Activated CD8-positive, alpha-beta memory T cell treated with anti-CD3 and anti-CD28 coated beads for 36 hours (primary cell): ENCODE results near the gene SPATA13. TPM values are rescaled to one million over a fixed set of nuclear protein-coding genes. Genes with fewer than 3 reads are reported as not detected.

Source experiments
- CTCF ChIA-PET: fragments of 350-600 bp; sonication (Branson Sonifier 250); formaldehyde crosslinking; loops from one replicate; lab custom pipeline; 2021; ENCODE audit warnings: antibody characterized with exemption; lab: Charles Lee
- POLR2A ChIA-PET: fragments of 350-600 bp; sonication (Branson Sonifier 250); formaldehyde crosslinking; loops from one replicate; lab custom pipeline; 2021; ENCODE audit warnings: antibody characterized with exemption; lab: Charles Lee
- total RNA-seq, 2 experiments: library from RNA; stranded (reverse); gene quantifications; one replicate each; pipeline ENCODE4 v1.2.3, GENCODE V29; 2021

SPATA13 gene
- total RNA-seq, 2 experiments from 2014 or later, result 54.7 TPM

- ChIA-PET POLR2A (no interaction called here), CTCF (no interaction called here)
These were observed 115.8 kb downstream of the SPATA13 start for GRCh38 chr13:24276306-24276705.

DNA sequence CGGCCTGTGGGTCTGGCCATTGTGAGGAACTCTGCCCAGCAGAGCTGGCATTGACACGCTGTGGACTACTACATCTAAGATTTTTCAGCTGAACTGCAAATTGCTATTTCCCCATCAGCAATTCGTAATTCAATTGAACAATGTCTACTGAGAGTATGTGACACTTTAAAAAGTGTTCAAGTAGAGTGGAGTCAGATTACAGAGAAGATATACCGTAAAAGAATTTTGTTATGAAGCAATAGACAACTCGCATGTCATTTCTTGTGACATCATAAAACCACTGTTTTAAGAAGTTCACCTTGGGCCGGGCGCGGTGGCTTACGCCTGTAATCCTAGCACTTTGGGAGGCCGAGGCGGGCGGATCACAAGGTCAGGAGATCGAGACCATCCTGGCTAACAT is 116.3 kb downstream of the SPATA13 start:
- CTCF ChIA-PET, result no interaction called here
- POLR2A ChIA-PET, result interaction anchor here (0.7 kb wide), 1 partner anchor 52 kb away, joined by 7 read pairs; no protein-coding TSS in a partner anchor

DNA sequence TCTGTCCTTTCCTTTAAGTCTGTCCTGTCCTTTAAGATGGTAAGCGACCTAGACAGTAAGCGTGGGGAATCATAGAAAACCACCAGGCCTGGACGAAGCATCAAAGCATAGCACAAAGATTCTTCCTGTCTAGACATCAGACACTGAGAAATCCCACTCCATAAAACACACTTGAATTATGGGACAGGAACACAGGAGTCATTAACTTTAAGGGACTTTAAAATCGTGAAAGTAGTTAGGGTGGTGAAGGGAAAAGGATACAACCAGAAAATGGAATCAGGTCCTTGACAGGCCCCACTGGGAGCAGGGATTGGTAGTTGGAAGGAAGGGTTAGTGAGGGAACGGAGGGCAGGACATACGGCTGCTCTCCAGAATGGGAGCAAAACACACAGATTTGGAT is 117.2 kb downstream of the SPATA13 start:
- POLR2A ChIA-PET, result interaction anchor here (1.0 kb wide), 1 partner anchor 13 kb away, joined by 4 read pairs; no protein-coding TSS in a partner anchor
- CTCF ChIA-PET, result interaction anchor here (0.7 to 1.4 kb wide), 2 partner anchors 13 to 72 kb away, joined by 3 to 4 read pairs; no protein-coding TSS in a partner anchor

DNA sequence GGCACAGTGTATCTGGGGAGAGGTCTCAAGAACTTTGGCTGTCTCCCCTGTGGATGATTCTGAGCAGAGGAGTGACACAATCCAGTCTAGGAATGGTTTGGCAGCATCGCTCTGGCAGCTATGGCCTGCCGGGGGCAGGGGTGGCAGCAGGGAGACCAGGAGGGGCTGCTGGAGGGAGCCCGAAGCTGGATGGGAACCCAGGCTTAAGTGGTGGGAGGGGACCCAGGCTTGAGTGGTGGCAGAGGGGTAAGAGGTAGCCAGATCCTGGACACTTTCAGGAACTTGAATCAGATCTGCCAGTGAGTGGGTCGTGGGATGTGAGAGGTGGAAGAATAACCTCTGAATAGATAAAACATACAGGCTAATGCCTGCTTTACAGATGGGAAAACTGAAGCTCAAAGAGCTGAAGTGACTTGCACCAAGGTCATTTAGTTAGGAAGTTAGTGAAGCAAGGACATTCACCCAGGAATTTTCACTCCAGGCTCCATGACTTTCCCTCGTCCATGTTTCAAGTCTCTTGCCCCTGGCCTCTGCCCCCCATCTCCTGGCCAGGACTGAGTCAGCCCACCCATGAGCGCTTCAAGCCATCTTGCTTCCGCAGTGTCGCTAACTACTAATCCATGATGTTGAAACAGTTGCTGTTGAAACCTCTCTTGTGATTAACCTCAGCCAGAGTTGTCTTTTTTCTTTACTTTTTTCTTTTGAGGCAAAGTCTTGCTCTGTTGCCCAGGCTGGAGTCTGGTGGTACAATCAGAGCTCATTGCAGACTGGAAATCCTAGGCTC is 119.0 kb downstream of the SPATA13 start:
- ChIA-PET POLR2A (no interaction called here), CTCF (no interaction called here)

DNA sequence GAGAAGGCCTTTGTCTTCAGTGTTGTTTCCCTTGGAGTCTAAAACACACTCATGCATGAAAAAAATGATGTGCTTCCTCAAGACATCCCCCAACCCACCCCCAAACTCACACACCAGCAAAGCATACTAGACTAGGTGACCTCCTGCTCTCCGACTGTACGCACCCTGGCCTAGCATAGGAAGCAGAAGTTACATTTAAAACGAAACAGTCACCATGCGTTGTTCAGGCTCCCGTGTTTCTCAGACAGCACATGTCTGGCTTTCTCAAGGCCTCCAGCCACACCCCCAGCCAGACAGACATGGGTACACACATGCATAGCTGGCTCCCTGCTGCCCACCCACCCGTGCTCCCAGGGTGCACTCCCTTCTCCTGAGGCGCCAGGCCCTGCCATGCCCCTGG is 120.2 kb downstream of the SPATA13 start:
- ChIA-PET CTCF (no interaction called here), POLR2A (no interaction called here)

DNA sequence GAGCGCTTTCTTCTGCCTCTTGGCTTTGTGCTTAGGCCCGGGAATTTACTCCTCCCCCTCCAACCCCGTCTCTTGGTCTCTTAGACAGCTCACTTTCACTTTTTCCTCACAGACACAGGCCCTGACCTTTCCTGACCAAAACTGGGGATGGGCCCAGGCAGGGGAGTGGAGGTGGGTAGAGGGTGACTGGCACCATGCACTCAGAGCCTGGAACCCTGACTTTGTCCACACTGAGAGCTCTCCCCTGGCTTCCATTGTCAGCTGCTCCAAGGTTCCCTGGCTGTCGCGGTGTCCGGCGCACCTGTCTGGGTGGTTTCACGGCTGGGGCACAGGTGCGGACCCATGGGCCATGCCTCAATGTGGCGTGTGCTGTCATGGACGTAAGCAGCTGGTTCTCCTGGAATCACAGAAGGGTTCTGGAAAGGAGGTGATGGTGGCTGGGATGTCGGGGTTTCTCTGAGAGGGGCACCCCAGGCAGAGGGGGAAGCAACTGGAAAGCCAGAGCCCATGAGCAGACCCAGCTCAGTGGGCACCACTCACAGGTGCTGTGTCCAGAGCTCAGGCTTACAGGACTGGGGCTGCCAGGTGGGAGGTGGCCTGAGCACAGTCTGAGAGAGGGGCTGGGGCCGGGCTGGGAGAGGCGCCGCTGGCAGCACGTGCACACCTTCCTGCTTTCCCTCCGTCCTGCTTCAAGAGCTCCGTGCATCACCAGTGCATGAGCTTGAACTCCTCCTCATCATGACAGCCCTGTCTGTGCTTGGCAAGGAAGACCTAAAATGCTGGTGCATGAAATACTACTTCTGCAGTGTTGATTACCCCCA is 120.9 kb downstream of the SPATA13 start:
- ChIA-PET CTCF (no interaction called here), POLR2A (no interaction called here)

DNA sequence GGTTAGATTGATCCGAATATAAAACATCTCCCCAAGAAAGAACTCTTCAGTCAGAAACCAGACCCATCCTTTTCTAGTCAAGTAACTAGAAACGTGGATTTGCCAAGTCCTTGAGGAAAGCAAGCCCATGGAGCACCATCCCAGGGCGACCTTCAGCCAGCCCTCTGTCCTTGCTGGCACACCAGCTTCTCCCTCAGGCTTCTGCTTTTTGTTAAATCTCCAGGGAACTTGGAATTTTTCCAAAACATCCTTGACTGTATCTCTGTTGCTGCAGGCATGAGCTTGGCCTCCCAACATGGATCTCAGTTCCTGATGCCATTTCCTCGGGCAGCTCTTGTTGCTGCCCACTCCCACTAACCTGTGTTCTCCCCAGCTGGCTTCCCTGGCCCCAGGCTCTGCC is 121.7 kb downstream of the SPATA13 start:
- CTCF ChIA-PET, result no interaction called here
- POLR2A ChIA-PET, result no interaction called here

GRCh38 chr13:24284889-24285565 is 124.5 kb downstream of the SPATA13 start:
- POLR2A ChIA-PET, result no interaction called here
- CTCF ChIA-PET, result no interaction called here

DNA sequence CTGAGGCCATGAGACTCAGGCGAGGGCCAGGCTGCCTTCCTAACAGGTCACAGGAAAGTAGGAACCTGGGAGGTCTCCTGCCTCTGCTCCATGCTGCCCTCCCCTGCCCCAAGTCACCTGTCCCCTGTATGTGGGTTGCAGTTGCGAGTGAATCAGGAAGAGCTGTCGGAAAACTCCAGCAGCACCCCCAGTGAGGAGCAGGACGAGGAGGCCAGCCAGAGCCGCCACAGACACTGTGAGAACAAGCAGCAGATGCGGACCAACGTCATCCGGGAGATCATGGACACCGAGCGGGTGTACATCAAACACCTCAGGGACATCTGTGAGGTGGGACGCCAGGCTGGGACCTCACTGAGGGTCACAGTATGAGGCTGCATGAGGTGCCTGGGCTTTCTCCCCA is 126.1 kb downstream of the SPATA13 start:
- CTCF ChIA-PET, result no interaction called here
- POLR2A ChIA-PET, result no interaction called here

DNA sequence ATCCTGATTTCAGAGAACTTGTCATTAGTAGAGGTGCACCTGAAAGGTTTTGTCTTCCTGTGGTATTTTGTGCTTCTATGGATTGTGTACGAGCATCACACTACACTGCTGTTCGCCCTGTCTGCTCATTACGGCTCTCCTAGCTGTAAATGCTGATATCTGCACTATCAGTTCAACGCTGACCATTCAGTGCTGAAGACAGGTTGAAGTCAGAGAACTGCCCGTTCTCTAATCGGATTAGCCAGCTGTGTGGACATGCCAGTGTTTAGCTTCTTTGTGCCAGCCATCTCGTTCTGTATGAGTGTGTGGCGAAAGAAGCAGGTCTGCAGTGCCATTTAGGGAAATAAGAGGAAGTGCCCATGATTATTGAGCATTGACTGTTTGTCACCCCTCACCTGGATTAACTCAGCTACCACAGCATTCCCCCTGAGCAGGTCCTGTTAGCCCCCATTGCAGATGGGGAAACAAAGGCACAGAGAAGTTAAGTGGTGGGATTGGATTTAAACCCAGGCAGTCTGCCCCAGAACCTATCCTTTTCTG is 127.3 kb downstream of the SPATA13 start:
- ChIA-PET CTCF (no interaction called here), POLR2A (no interaction called here)

DNA sequence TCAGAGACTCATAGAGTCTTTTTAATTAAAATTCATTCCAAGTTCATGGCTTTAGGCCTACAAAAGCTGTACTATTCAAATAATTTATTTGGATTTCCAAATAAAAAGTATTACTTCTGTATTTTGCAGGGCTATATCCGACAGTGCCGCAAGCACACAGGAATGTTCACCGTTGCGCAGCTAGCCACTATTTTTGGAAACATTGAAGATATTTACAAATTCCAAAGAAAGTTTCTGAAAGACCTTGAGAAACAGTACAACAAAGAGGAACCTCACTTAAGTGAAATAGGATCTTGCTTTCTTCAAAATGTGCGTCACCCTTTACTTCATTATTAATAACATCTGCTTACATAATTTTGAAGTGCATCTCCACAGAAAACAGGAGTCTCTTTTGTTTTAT is 128.3 kb downstream of the SPATA13 start:
- POLR2A ChIA-PET, result no interaction called here
- CTCF ChIA-PET, result interaction anchor here (0.6 kb wide), 1 partner anchor 439 kb away, joined by 3 read pairs; no protein-coding TSS in a partner anchor

- POLR2A ChIA-PET, result no interaction called here
- CTCF ChIA-PET, result interaction anchor here (0.8 kb wide), 1 partner anchor 12 kb away, joined by 3 read pairs; no protein-coding TSS in a partner anchor
These were observed 129.9 kb downstream of the SPATA13 start for GRCh38 chr13:24290280-24290932.

GRCh38 chr13:24292481-24292880 is 132.0 kb downstream of the SPATA13 start:
- POLR2A ChIA-PET, result no interaction called here
- CTCF ChIA-PET, result interaction anchor here (0.7 kb wide), 1 partner anchor 250 kb away, joined by 3 read pairs; no protein-coding TSS in a partner anchor

GRCh38 chr13:24293746-24294145 is 133.2 kb downstream of the SPATA13 start:
- ChIA-PET POLR2A (no interaction called here), CTCF (no interaction called here)

DNA sequence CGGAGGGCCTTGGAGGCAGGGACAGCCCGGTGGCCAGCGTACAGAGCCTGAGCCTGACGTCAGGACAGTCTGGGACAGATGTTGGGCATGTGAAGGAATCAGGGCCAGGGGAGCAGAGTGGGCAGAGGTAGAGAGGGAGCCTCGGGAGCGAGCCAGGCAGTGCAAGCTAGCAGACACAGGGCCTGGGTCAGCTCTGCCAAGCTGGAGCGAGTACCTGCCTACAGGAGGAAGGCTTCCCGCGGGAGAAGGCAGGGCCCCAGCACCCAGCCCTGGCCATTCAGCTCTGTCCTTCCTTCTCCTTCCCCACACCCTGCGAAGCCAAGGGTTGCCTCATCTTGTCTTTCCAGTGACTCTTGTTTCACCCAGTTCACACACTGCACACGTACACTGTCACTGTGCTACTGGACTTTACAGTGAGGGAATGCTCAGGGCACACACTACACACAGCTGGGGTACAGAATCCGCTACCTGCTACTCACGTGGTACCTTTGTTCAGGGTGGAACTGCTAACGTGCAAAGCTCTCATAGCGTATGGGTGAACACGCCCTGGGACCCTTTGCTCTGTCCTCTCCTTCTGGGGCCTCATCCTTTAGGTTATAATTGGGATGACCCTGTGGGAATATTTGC is 139.1 kb downstream of the SPATA13 start:
- ChIA-PET POLR2A (no interaction called here), CTCF (no interaction called here)

DNA sequence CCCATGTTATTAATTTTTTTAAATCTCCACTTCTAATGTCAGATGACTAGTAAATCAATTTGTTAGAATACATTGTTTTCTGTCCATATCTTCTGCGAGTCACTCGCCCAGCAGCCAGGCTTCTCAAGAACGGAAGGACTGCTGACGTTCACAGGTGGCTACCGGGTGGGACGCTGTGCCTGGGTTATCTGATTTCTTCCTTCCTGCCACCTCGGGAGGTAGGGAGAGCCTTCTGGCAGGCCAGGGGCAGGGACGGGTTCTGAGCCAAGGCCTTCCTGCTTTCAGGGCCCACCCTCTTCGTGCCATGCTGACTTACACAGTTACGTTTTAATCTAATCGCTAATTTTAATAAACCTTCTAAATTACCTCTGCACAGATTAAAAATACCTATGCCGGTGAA is 140.9 kb downstream of the SPATA13 start:
- CTCF ChIA-PET, result no interaction called here
- POLR2A ChIA-PET, result no interaction called here

GRCh38 chr13:24301911-24302310 is 141.4 kb downstream of the SPATA13 start:
- POLR2A ChIA-PET, result no interaction called here
- CTCF ChIA-PET, result no interaction called here

DNA sequence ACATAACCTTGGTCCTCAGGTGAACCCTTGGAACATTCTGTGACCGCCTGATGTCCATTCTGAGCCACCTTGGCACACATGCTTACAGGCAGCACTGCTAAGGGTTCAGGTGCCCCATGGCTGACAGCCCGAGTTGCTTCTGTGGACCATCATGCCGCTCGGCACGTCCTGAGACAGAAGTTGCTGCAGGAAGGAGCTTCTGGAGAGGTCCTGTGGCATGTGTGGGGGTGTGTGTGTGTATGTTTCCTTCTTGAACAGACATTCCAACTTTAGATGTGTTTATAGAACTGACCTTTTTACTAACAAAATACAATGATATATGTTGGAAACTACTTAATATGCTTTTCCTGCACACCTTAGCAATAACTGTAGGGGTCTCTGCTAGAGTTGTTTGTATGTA is 144.1 kb downstream of the SPATA13 start:
- CTCF ChIA-PET, result no interaction called here
- POLR2A ChIA-PET, result no interaction called here

DNA sequence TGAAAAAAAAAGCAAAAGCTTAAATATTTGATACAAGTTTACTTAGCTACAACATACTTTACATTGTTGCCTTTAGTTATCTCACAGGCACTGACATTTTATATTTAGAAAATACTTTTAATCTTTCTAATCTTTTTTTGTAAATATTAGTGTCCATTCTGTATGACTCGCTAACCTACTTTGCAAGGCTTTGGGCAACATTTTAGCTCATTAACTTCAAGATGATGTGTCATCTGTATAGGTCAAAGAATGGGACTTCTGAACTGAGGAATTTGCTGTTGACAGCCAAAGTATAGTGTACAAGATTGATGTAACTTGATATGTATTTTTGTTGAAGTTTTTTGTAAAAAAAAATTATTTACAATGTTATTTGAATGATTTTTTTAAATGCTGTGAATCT is 146.1 kb downstream of the SPATA13 start:
- ChIA-PET POLR2A (interaction anchor here (0.6 kb wide), 1 partner anchor 101 kb away, joined by 4 read pairs; no protein-coding TSS in a partner anchor), CTCF (no interaction called here)
